ENCODE results near the gene DNASE1L2.

Gene DNASE1L2

GRCh38 chr16:2270070-2270462 is 33.8 kb downstream of the DNASE1L2 start:
- in situ Hi-C loops (cut with HindIII; ENCODE audit: low sequenced_read_pairs): no loop called here
- H3K4me3 ChIP-seq (ENCODE audit: low read depth, low read length): no peak overlapping the region
- no peak for TF ChIP-seq CTCF (IDR thresholded peaks at IDR 0.05; ENCODE audit: low read depth, low read length)
- no peak for DNase-seq (ENCODE audit: low read depth, low spot score)

- DNase-seq (ENCODE audit: low read depth, low spot score): no peak
- in situ Hi-C loops (cut with HindIII; ENCODE audit: low sequenced_read_pairs): no loop called here
- no peak for TF ChIP-seq CTCF (IDR thresholded peaks at IDR 0.05; ENCODE audit: low read depth, low read length)
- H3K4me3 ChIP-seq (ENCODE audit: low read depth, low read length): no peak overlapping the region
Measured at GRCh38 chr16:2270588-2271470, 34.6 kb downstream of the DNASE1L2 start.

GRCh38 chr16:2271848-2272461 is 35.7 kb downstream of the DNASE1L2 start:
- in situ Hi-C loops (cut with HindIII; ENCODE audit: low sequenced_read_pairs): no loop called here
- H3K4me3 ChIP-seq (ENCODE audit: low read depth, low read length): no peak overlapping the region
- DNase-seq (ENCODE audit: low read depth, low spot score): no peak
- TF ChIP-seq CTCF (IDR thresholded peaks at IDR 0.05; ENCODE audit: low read depth, low read length): no peak

- H3K4me3 ChIP-seq (ENCODE audit: low read depth, low read length): no peak overlapping the region
- no peak for DNase-seq (ENCODE audit: low read depth, low spot score)
- no peak for TF ChIP-seq CTCF (IDR thresholded peaks at IDR 0.05; ENCODE audit: low read depth, low read length)
- in situ Hi-C loops (cut with HindIII; ENCODE audit: low sequenced_read_pairs): no loop called here
Measured at GRCh38 chr16:2273484-2273883, 37.2 kb downstream of the DNASE1L2 start.

GRCh38 chr16:2273931-2274330 is 37.7 kb downstream of the DNASE1L2 start:
- no peak for TF ChIP-seq CTCF (IDR thresholded peaks at IDR 0.05; ENCODE audit: low read depth, low read length)
- no peak overlapping the region for H3K4me3 ChIP-seq (ENCODE audit: low read depth, low read length)
- no peak for DNase-seq (ENCODE audit: low read depth, low spot score)
- in situ Hi-C loops (cut with HindIII; ENCODE audit: low sequenced_read_pairs): no loop called here

- in situ Hi-C loops (cut with HindIII; ENCODE audit: low sequenced_read_pairs): no loop called here
Measured at GRCh38 chr16:2275476-2276367, 39.5 kb downstream of the DNASE1L2 start.

More at GRCh38 chr16:2275476-2276367, 39.5 kb downstream of the DNASE1L2 start:
- no peak for DNase-seq (ENCODE audit: low read depth, low spot score)
- H3K4me3 ChIP-seq (ENCODE audit: low read depth, low read length): no peak overlapping the region
- TF ChIP-seq CTCF (IDR thresholded peaks at IDR 0.05; ENCODE audit: low read depth, low read length): no peak
